Endothelial cell of umbilical vein (primary cell): ENCODE data around the gene SLC49A4. TPM values are rescaled to one million over a fixed set of nuclear protein-coding genes. Genes with fewer than 3 reads are reported as not detected.

Source experiments
- BruUV-seq: library from RNA; stranded (reverse); fragments of 400-500 nt; replicated peaks from 2 replicates; lab custom pipeline; 2021; lab: Mats Ljungman, UMichigan
- CTCF ChIA-PET: fragments of 300-600, 350-600 bp; sonication (Branson Sonifier 250); formaldehyde crosslinking; loops from one replicate; lab custom pipeline; 2021; ENCODE audit warnings: antibody characterized with exemption, inconsistent platforms; lab: Charles Lee
- POLR2A ChIA-PET: fragments of 300-600, 350-600 bp; sonication (Branson Sonifier 250); formaldehyde crosslinking; loops from one replicate; lab custom pipeline; 2021; ENCODE audit warnings: antibody characterized with exemption, inconsistent platforms; lab: Charles Lee
- DNase-seq: peaks from one replicate; pipeline ENCODE4 v3.0.0-alpha.2; 2011; ENCODE audit warnings: low read depth, low spot score
- FAIRE-seq: peaks from 2 replicates; lab custom pipeline; 2011; peaks lifted over from hg19 to GRCh38; lab: Jason Lieb, UNC
- H2AFZ ChIP-seq: 2 replicates; pipeline ENCODE4 v1.6.0; 2012; ENCODE audit warnings: low read depth, low read length, control low read depth, inconsistent platforms
- H3K27ac ChIP-seq: 2 replicates; pipeline ENCODE4 v1.5.1; 2011; ENCODE audit warnings: low read depth, mild to moderate bottlenecking, control low read depth, low read length, moderate library complexity; ENCODE audit not compliant: insufficient read depth
- H3K27me3 ChIP-seq, 2 experiments: 2 replicates each; pipeline versions ENCODE4 v1.6.0 to v1.6.1; 2011; ENCODE audit warnings: low read length in 2 of 2, mixed read lengths in 1 of 2; ENCODE audit not compliant: control insufficient read depth in 2 of 2, insufficient read depth in 2 of 2
- H3K36me3 ChIP-seq, 2 experiments: 2 replicates in 1 of 2; 3 replicates in 1 of 2; pipeline ENCODE4 v1.5.1; 2011; ENCODE audit warnings: low read length in 2 of 2, mild to moderate bottlenecking in 1 of 2, moderate library complexity in 1 of 2; ENCODE audit not compliant: control insufficient read depth in 2 of 2, insufficient read depth in 2 of 2; ENCODE audit errors: extremely low read depth in 1 of 2
- H3K4me1 ChIP-seq: 3 replicates; pipeline ENCODE4 v1.5.1; 2011; ENCODE audit warnings: mild to moderate bottlenecking, low read length; ENCODE audit not compliant: control insufficient read depth, insufficient read depth; ENCODE audit errors: extremely low read depth
- H3K4me2 ChIP-seq: 2 replicates; pipeline ENCODE4 v1.6.1; 2011; ENCODE audit warnings: low read length, control low read depth, mixed read lengths; ENCODE audit not compliant: insufficient read depth
- H3K4me3 ChIP-seq, 3 experiments: fragments of 200-600 bp in 1 of 3; sonication (generic), shearing (Covaris generic) in 1 of 3; replicated peaks in 1 of 3; 2 replicates each; pipeline ENCODE4 v1.5.1; 2011 to 2016; ENCODE audit warnings: control low read depth in 3 of 3, low read length in 3 of 3, mild to moderate bottlenecking in 2 of 3, inconsistent platforms in 1 of 3, low read depth in 1 of 3, moderate library complexity in 1 of 3; ENCODE audit not compliant: insufficient read depth in 1 of 3
- H3K79me2 ChIP-seq: 2 replicates; pipeline ENCODE4 v1.6.0; 2012; ENCODE audit warnings: low read length, inconsistent platforms; ENCODE audit not compliant: control insufficient read depth, insufficient read depth
- H3K9ac ChIP-seq: replicated peaks from 2 replicates; pipeline ENCODE3; 2011; ENCODE audit warnings: low read length, control low read depth; ENCODE audit not compliant: insufficient read depth; ENCODE audit errors: extremely low read depth
- H3K9me1 ChIP-seq: replicated peaks from 3 replicates; pipeline ENCODE4 v1.6.0; 2011; ENCODE audit warnings: mild to moderate bottlenecking, low read length; ENCODE audit not compliant: control insufficient read depth, insufficient read depth; ENCODE audit errors: extremely low read depth
- H3K9me3 ChIP-seq: replicated peaks from 2 replicates; pipeline ENCODE4 v1.5.1; 2012; ENCODE audit warnings: low read length, inconsistent platforms; ENCODE audit not compliant: control insufficient read depth, insufficient read depth
- H4K20me1 ChIP-seq: replicated peaks from 2 replicates; pipeline ENCODE3; 2011; ENCODE audit warnings: mild to moderate bottlenecking, low read length; ENCODE audit not compliant: control insufficient read depth, insufficient read depth; ENCODE audit errors: extremely low read depth
- CTCF ChIP-seq, 2 donors: IDR thresholded peaks; 1 replicate in 1 of 2; 2 replicates in 1 of 2; pipeline ENCODE4 v1.5.1; 2011; ENCODE audit warnings: low read length in 2 of 2, mild to moderate bottlenecking in 2 of 2, moderate library complexity in 2 of 2, control low read depth in 1 of 2, inconsistent platforms in 1 of 2, low read depth in 1 of 2; ENCODE audit not compliant: insufficient read depth in 1 of 2; ENCODE audit errors: extremely low read depth in 1 of 2
- EZH2 ChIP-seq: IDR thresholded peaks from 2 replicates; pipeline ENCODE4 v1.6.1; 2012; ENCODE audit warnings: borderline replicate concordance, low read depth, mild to moderate bottlenecking, moderate library complexity, low read length, inconsistent platforms; ENCODE audit not compliant: severe bottlenecking
- FOS ChIP-seq: IDR thresholded peaks from 2 replicates; pipeline ENCODE4 v1.6.1; 2011; ENCODE audit warnings: mild to moderate bottlenecking, low read length, moderate library complexity, borderline replicate concordance; ENCODE audit not compliant: insufficient read depth
- GATA2 ChIP-seq: IDR thresholded peaks from 2 replicates; pipeline ENCODE4 v1.7.0; 2011; ENCODE audit warnings: low read depth, mild to moderate bottlenecking, moderate library complexity, mixed read lengths, low read length; ENCODE audit not compliant: insufficient read length, insufficient read depth
- JUN ChIP-seq: IDR thresholded peaks from 2 replicates; pipeline ENCODE4 v1.6.1; 2011; ENCODE audit warnings: borderline replicate concordance, low read depth; ENCODE audit not compliant: insufficient read length, insufficient read depth
- MYC ChIP-seq: IDR thresholded peaks from one replicate; pipeline ENCODE4 v1.6.1; 2011; ENCODE audit warnings: mild to moderate bottlenecking, low read depth, low read length
- POLR2A ChIP-seq: IDR thresholded peaks from 2 replicates; pipeline ENCODE4 v1.6.1; 2012; ENCODE audit warnings: low read depth, mild to moderate bottlenecking, control low read depth, low read length
- POLR2AphosphoS5 ChIP-seq: IDR thresholded peaks from 2 replicates; pipeline ENCODE4 v1.6.1; 2012; ENCODE audit warnings: low read depth, mild to moderate bottlenecking, control low read depth, low read length, moderate library complexity; ENCODE audit not compliant: insufficient read depth
- dilution Hi-C: fragments of 300-500 bp; cut with MboI; formaldehyde crosslinking; loops from one replicate; pipeline ENCODE4 v1.15.0; 2019; ENCODE audit warnings: low sequenced_read_pairs; ENCODE audit not compliant: extremely low pct_ligation_motif_present
- intact Hi-C: fragments of 100-400 bp; cut with micrococcal nuclease; formaldehyde crosslinking; loops from one replicate; pipeline ENCODE4 v1.10.0; 2022
- polyA plus RNA-seq, 4 experiments: library from polyadenylated mRNA; depleted of rRNA in 3 of 4; stranded (reverse) in 3 of 4; unstranded in 1 of 4; fragments of >200 nt; gene quantifications; 2 replicates each; pipeline versions ENCODE4 v1.2.1 to v1.2.3, GENCODE V29; 2011 to 2012; ENCODE audit warnings: missing spikeins in 1 of 4
- total RNA-seq: library from RNA; stranded (reverse); gene quantifications from 2 replicates; pipeline ENCODE4 v1.2.3, GENCODE V29; 2021
- TF ChIP-seq, protein P1 (sequence below): IDR thresholded peaks from 2 replicates; pipeline ENCODE4 v1.6.1; 2011; ENCODE audit not compliant: insufficient read depth, insufficient read length

The SLC49A4 gene
- total and polyA plus RNA-seq, 2 donors (not counting 3 experiments of a cell fraction or from before 2014, with no cell fraction given), result 10.9 to 11.6 TPM

DNA sequence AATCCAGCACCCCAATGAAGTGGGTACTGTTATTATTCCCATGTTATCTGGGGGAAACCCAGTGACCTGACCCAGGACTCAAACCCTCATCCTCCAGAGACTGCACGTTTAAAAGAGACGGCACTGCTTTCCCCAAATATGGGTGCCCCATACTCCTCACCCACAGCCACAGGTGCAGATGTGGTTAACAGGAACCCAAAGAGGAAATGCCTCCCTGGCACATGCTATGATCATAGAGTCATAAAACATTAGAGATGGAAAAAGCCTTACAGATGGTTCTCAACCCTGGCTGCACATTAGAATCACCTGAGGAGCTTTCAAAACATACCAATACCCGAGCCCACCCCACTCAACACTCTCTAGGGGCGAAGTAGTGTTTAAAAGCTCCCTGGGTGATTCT, 121.2 kb downstream of the SLC49A4 start:
- TF ChIP-seq GATA2 (no peak), FOS (no peak), CTCF (IDR thresholded peaks at IDR 0.05; ENCODE audit: extremely low read depth in 1 of 2, insufficient read depth in 1 of 2, low read depth in 1 of 2, low read length in 2 of 2) (no peak), POLR2AphosphoS5 (no peak), POLR2A (no peak), MYC (no peak), EZH2 (no peak), JUN (no peak)
- TF ChIP-seq, protein P1, sequence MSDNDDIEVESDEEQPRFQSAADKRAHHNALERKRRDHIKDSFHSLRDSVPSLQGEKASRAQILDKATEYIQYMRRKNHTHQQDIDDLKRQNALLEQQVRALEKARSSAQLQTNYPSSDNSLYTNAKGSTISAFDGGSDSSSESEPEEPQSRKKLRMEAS, result no peak
- Histone ChIP-seq H3K9me3 (no peaks in the 10 kb centered on the region), H2AFZ (no peak overlapping the region), H3K27me3 (peaks cover 6 to 15% of the 10 kb centered on the region in 2 experiments), H3K9me1 (no peaks in the 10 kb centered on the region), H4K20me1 (no peaks in the 10 kb centered on the region), H3K4me3 (no peak overlapping the region), H3K4me1 (no peaks in the 10 kb centered on the region), H3K27ac (no peak overlapping the region), H3K79me2 (no peaks in the 10 kb centered on the region), H3K9ac (no peak overlapping the region), H3K4me2 (no peak overlapping the region), H3K36me3 (no peaks in the 10 kb centered on the region)
- no peak for DNase-seq
- intact Hi-C loops, result no loop called here
- ChIA-PET POLR2A (no interaction called here), CTCF (interaction anchor here (0.5 to 1.4 kb wide), 4 partner anchors 10 to 30 kb away, joined by 3 read pairs; no protein-coding TSS in a partner anchor)
- BruUV-seq, result no TSS peak
- FAIRE-seq, result no peak
- dilution Hi-C loops, result no loop called here
